A172 (cell line): ENCODE measurements around the gene B3GNT2. TPM values are rescaled to one million over a fixed set of nuclear protein-coding genes. Genes with fewer than 3 reads are reported as not detected.
"Not testable (repeated sequence)": the region's sequence is repeated elsewhere in the genome, so short reads cannot be mapped to it uniquely, and the experiment has no call there.

Experiments
- DNase-seq: peaks from one replicate; pipeline ENCODE4 v3.0.0-alpha.2; 2015; ENCODE audit warnings: low spot score
- total RNA-seq: library from RNA; depleted of rRNA; stranded (reverse); fragments of >200 nt; shearing (Covaris generic); gene quantifications from 2 replicates; pipeline ENCODE4 v1.2.3, GENCODE V29; 2014; rRNA removed

The B3GNT2 gene, protein sequence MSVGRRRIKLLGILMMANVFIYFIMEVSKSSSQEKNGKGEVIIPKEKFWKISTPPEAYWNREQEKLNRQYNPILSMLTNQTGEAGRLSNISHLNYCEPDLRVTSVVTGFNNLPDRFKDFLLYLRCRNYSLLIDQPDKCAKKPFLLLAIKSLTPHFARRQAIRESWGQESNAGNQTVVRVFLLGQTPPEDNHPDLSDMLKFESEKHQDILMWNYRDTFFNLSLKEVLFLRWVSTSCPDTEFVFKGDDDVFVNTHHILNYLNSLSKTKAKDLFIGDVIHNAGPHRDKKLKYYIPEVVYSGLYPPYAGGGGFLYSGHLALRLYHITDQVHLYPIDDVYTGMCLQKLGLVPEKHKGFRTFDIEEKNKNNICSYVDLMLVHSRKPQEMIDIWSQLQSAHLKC
- 37.8 and 42.0 TPM in 2 replicates for total RNA-seq

DNA sequence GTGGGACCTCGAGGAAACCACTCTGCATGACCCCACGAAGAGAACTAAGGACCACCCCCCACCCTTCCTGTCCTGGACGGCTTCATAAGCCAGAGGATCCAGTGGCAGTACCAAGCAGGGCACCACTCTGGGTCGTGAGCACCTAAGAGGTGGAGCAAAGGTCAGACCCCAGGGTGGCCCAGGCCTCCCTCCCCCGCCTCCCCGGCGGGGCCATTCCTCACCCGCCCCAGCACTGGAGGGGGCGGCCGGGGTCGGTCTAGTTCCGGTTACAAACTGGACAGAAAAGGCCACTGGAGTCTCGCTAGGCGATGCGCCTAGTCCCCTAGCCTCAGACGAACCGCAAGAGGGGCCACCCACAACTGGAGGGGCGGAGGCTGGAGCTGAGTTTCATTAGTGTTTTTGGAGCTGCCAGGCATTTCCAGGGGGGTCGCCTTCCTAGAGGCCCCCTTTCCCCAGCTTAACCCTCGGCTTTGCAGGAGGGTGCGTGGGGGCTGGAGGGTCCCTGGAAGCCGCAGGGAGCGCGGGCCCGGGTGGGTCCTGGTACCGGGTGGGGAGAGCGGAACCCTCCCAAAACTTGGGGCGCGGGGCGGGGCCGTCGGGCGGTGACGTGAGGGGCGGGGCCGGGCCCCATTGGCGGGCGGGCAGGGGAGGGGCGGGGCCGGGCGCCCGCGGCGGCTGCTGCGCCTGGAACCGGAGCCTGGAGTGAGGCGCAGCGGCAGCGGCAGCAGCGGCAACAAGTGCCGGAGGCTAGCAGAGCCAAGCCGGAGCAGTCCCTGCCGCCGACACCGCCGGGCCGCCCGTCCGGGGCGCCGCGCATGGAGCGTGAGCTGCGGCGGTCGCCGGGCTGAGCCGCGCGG lies at the start of gene B3GNT2:
Gene B3GNT2 (plus strand): TSS at position 695 of the 857 bp plus-strand sequence. CDS start 26,106 bp downstream, outside the sequence.
- peak; percentile 39 for DNase-seq

GRCh38 chr2:62146790-62147189 lies 49.1 kb upstream of the B3GNT2 start:
- not testable (repeated sequence) for DNase-seq

DNA sequence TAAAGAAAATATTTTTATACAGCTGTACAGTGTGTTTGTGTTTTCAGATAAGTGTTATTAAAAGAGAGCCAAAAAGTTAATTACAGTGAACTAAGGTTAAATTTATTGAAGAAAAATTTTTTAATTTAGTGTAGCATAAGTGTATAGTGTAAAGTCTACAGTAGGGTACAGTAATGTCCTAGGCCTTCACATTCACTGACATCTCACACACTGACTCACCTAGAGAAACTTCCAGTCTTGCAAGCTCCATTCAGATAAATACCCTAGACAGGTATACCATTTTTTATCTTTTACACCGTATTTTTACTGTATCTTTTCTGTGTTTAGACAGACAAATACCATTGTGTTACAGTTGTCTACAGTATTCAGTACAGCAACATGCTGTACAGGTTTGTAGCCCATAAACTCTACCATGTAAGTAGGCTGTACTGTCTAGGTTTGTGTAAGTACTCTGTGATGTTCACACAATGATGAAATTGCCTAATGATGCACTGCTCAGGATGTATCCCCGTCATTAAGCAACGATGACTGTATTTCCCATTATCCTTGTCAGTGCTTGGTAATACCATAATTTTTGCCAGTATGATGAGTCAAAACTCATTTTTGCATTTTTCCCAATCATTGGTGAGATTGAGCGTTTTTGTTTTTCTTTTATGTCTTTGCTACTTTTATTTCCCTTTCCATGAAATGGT lies 48.2 kb upstream of the B3GNT2 start:
- DNase-seq: no peak

DNA sequence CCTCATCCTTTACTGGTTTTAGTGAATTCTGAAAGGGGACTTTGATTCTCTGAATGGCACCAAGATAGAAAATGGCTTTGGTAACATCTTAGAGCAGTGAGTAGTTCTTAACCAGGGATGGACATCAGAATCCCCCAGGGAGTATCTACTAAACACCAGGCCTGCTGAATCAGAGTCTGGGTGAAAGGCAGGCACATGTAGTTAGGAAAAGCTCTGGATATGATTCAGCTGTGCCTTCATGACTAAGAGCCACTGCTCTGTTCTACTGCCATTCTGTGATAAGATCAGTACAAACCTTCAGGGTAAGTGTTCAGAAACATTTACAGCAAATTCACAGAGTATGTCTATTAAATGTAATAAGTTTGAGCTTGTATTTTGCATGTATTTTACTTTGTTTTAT lies 46.2 kb upstream of the B3GNT2 start:
- DNase-seq: peak; percentile 80

DNA sequence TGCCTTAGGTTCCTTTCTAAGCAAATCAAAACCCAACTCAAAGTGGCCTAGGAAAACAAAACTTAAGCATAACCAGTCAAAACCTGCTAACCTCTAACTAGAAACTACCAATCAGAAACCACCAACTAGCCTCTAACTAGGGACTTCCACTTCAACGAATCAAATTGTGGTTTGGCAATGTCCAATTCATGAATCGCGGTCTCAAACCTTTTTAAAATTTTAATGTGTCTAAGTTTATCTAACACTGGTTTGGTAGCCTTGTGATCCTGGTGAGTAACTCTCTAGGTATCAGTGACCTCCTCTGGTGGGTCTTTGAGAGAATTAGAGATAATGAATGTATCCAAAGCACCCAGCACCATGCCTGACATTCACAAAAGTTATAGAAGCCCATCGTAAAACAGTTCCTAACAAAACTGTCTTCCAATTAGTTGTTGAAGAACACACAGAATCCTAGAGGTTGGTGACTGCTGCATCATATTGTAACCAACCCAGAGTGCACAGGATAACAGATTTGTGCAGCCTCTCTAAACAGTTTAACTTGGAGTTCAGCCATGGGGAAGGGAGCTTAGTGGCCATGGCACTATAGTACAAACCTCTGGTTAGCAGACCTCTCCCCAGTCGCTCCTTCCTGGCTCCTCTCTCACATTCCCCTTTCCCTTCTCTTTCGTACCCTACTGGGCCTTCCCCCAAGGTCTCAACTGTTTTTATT lies 45.2 kb upstream of the B3GNT2 start:
- DNase-seq: peak; percentile 25

- DNase-seq: no peak
Observed at GRCh38 chr2:62151306-62151638, 44.6 kb upstream of the B3GNT2 start.

- DNase-seq: peak; percentile 39
Observed at GRCh38 chr2:62152000-62152399, 43.9 kb upstream of the B3GNT2 start.

DNA sequence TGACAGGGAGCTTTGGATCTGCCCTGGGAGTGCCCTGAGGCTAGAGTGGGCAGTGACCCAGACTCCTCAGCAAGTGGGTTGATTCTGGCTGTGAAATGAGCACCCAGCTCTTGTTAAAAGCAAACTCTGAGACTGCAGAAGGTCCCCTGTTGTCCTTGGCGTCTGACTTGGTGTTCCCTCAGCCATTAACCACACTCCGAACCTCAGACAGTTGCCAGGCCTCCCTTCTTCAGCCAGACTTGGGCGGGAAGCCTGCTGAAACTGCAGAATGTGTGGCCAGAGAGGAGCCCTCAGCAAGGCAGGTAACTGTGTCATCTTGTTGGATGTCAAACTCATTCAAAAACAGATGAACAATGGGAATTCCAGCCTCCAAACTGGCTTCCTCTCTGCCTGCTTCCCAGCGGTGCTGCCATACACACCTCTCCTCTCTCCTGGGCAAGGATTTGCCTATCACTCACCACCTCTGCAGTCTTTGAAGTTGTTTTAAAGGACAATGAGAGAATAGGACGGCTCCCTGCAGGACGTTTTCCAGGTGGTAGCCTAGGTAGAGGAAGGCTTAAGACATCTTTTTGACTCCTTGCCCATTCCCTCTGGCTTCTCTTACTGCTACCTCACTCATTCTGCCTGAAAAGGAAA lies 38.9 kb upstream of the B3GNT2 start:
- DNase-seq: no peak

GRCh38 chr2:62158444-62159121 lies 37.3 kb upstream of the B3GNT2 start:
- no peak for DNase-seq

DNA sequence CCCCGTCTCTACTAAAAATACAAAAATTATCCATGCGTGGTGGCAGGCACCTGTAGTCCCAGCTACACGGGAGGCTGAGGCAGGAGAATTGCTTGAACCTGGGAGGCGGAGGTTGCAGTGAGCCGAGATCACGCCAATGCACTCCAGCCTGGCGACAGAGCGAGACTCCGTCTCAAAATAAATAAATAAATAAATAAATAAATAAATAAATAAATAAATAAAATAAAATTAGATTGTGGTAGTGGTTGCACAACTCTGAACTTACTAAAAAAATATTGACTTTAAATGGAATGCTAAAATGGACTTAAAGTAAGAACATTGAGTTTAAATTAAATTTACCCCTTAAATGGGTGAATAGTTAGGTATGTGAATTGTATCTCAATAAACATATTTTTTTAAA lies 35.2 kb upstream of the B3GNT2 start:
- DNase-seq: not testable (repeated sequence)

DNA sequence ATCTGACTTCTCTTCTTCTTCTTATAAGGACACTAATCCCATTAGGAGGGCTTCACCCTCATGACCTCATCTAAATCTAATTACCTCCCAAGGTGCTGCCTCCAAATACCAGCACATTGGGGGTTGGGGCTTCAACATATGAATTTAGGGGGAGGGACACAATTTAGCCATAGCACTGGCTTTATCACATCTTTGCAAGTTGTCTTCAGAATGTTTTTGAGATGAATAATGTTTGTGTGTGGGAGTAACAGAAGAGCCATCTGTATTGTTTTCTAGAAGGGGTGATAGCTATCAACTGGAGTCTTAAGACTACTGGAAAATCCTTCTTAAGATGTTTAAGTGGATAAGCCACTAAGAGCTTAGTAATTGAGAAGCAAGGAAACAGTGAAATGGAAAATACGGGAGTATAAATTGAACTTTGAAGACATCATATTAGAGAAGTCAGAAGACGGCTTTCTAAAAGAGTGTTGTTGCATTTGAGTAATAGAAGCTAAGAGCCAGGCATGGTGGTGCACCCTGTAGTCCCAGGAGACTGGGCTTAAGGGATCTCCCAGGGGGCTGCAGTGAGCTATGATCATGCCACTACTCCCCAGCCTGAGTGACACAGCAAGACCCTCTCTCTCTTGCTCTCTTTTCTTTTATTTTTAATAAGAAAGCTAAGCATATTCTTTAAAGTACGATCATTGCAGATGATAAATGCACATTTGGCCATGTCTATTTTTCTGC lies 32.6 kb upstream of the B3GNT2 start:
- no peak for DNase-seq

DNA sequence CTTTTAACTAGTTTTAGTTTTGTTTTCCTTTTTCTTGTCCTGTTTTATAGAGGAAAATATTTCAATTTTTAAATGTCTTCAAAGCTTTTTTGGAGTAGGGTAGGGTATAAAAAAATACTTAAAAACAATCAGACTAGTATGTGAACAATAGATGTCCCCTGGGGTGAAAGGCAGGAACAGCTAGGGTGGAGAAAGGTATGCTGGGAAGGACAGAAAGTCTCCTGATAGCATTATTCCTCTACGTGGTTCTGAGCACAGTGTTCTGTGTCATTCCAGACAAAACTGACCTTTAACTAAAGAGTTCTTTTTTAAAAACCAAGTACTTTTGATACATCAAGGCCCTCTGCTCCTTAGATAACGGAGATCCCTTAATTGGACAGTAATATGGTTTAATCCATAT lies 32.1 kb upstream of the B3GNT2 start:
- DNase-seq: no peak

- DNase-seq: no peak
Observed at GRCh38 chr2:62175728-62176127, 20.2 kb upstream of the B3GNT2 start.

DNA sequence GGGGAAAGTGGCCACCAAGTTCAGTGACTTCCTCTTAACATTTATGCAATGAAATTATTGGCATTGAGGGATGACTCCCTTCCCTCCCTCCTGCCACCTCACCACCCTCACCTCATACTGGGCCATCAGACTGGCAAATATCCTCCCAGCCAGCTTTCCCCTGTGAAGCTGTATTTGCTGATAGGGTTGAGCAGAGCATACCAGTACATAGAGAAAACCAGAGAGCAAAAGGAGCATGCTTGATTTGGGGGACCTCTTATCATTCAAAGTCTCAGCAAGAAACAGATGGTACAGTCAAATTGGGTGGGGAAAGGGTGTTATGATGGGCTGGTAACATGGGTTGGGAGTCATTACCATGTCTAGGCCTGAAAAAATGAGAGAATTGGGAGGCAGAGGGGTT lies 19.1 kb upstream of the B3GNT2 start:
- no peak for DNase-seq

DNA sequence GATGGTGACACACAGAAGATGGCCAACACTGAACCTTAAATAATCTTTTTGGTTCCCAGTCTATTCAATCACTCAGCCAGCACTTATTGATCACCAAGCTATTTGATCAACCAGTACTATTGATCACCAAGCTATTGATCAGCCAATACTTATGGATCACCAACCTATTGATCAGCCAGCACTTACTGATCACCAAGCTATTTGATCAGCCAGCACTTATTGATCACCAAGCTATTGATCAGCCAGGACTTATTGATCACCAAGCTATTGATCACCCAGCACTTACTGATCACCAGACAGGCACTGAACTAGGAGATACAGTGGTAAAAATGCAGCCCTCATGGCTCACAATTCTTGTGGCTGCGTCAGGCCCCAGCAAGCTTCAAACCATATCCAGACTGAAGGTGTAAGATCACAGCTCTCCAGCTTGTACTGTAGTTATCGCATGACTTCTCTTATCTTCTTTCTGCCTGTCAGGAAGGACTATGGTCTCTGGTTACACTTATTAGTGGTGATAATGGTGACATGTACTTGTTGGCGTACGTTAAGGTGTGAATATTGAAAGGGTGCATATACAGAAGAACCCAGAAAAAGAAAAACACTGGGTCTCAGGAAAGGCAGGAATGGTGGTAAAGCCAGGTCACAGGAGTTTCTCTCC lies 18.4 kb upstream of the B3GNT2 start:
- DNase-seq: no peak

- no peak for DNase-seq
Observed at GRCh38 chr2:62178741-62179271, 17.1 kb upstream of the B3GNT2 start.

- DNase-seq: no peak
Observed at GRCh38 chr2:62180975-62181374, 14.9 kb upstream of the B3GNT2 start.

DNA sequence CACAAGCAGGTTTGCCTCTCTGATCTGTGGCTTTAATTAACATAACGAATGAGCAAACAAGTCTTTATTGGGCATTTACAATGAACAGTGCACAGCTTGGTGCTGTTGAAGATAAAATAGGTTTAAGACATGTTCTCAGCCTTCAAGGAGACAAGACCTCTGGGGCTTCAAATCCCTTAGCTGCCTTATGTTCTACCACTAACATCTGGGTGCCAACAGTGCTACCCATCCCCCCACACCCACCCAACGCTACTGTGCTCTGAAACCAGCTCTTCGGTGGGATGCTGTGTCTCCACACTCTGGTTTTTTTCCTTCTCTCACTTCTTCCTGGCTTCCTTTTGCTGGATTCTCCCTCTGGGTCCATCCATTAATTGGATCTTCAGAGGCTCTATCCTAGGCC lies 14.1 kb upstream of the B3GNT2 start:
- no peak for DNase-seq
